Fibroblast of villous mesenchyme (primary cell): ENCODE results near the gene NRG3. TPM values are rescaled to one million over a fixed set of nuclear protein-coding genes. Genes with fewer than 3 reads are reported as not detected.
A peak's percentile ranks its signal among the peaks of the same experiment; 100 is the strongest.

Experiments
- DNase-seq: peaks from one replicate; pipeline ENCODE4 v3.0.0-alpha.2; 2010; ENCODE audit warnings: low read depth
- H3K4me3 ChIP-seq: 2 replicates; pipeline ENCODE4 v1.5.1; 2011; ENCODE audit warnings: low read depth, mild to moderate bottlenecking, low read length
- CTCF ChIP-seq: IDR thresholded peaks from 2 replicates; pipeline ENCODE4 v1.5.1; 2012; ENCODE audit warnings: low read depth, mild to moderate bottlenecking, low read length; ENCODE audit not compliant: insufficient read depth
- total RNA-seq: library from RNA; depleted of rRNA; stranded (reverse); fragments of >200 nt; gene quantifications from 2 replicates; pipeline ENCODE4 v1.2.3, GENCODE V29; 2012

The NRG3 gene
- total RNA-seq, 1 donor = not detected

GRCh38 chr10:81917666-81918065 lies 42.7 kb downstream of the NRG3 start:
- no peak for DNase-seq
- no peak overlapping the region for H3K4me3 ChIP-seq
- no peak for TF ChIP-seq CTCF

DNA sequence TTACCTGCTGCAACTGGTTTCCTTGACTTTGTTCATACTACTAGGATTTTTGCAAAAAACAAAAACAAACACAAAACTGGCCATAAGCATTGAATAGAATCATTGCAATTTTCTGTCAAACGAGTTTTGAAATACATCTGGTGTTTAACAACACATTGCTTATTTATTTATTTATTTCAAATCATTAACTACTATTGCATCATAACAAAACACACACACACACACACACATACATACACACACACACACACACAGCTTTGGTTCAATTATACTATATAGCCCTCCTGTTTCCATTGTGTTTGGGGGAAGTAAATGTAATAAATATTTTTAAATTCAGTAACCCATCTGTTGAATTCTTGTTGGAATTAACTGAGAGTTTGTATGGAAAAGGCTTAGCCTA lies 43.8 kb downstream of the NRG3 start:
- no peak for TF ChIP-seq CTCF
- no peak for DNase-seq
- H3K4me3 ChIP-seq = no peak overlapping the region

GRCh38 chr10:81920213-81920829 lies 45.3 kb downstream of the NRG3 start:
- TF ChIP-seq CTCF = peak; percentile 4

GRCh38 chr10:81928119-81928518 lies 53.1 kb downstream of the NRG3 start:
- no peak for DNase-seq
- H3K4me3 ChIP-seq = no peak overlapping the region
- TF ChIP-seq CTCF = no peak

More at GRCh38 chr10:81920213-81920829, 45.3 kb downstream of the NRG3 start:
- no peak for DNase-seq
- no peak overlapping the region for H3K4me3 ChIP-seq

DNA sequence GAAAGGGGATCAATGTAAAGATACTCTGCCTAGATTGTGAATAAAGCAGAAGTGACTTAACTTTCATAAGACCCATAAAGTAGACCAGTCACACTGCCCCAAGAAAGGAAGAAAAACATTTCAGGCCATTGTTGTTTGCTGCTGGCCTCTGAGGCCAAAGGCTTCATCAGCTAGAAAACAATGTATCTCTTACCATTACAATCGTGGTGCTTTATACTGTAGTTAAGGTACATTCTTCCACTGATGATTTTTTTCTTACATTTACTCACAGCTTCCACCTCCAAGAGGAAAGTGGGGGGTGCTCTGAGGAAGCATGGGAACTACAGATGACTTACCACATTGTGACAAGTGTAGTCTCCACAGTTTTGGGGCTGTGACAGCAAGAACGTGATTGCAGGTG lies 68.6 kb downstream of the NRG3 start:
- no peak overlapping the region for H3K4me3 ChIP-seq
- TF ChIP-seq CTCF = no peak
- no peak for DNase-seq

DNA sequence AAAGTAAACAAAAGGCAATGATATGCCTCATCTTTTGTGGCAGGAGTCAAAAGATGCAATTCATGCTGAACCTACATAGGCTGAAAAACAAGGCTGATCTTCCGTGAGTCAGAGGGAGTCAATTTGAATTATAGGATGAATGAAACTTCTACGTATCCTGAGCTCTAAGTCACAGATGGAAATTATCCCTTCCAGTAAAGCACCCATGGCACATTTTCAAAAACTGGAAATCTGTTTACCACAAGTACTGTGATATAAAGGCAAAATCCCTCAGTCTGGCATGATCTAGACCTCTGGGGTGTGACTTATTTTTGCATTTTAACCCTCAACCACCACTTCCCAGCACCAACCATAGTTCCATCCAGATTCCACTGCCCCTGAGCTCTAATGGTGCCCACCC lies 69.6 kb downstream of the NRG3 start:
- TF ChIP-seq CTCF = no peak
- H3K4me3 ChIP-seq = no peak overlapping the region
- no peak for DNase-seq

GRCh38 chr10:81949283-81949682 lies 74.3 kb downstream of the NRG3 start:
- no peak for DNase-seq
- TF ChIP-seq CTCF = no peak
- H3K4me3 ChIP-seq = no peak overlapping the region
